Fibroblast of mammary gland (primary cell): ENCODE results near the gene AGBL4.

Source experiments
- DNase-seq: peaks from one replicate; pipeline ENCODE4 v3.0.0-alpha.2; 2010; ENCODE audit warnings: low read depth
- H3K4me3 ChIP-seq: 2 replicates; pipeline ENCODE4 v1.5.1; 2011; ENCODE audit warnings: low read depth, mild to moderate bottlenecking, low read length, moderate library complexity; ENCODE audit not compliant: control insufficient read depth
- TF ChIP-seq, protein P1 (sequence below): conservative IDR thresholded peaks from 2 replicates; pipeline ENCODE4 v1.5.1; 2011; ENCODE audit warnings: low read depth, low read length, inconsistent platforms; ENCODE audit not compliant: control insufficient read depth, insufficient read depth

The AGBL4 gene

DNA sequence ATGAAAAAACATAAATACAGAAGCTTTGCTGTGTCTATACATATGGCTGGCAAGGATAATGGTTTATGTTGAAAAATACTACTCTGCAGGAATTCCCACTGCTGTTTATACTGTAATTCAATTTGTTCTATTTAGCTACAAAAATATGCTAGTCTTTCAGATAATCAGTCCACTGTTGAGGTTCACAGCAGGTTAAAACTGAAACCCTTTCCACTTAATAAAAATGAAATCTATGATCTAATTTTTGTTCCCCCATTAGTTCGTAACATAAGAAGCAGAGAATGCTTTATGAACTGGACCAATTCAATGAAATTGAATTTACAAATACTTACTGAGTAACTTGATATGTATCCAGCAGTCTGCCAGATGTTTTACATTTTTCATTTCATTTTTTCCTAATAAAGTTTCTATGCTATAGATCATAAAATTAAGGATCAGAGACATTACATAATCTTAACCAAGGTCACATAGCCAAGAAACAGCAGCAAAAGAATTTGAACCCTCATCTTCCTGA lies 887.0 kb downstream of the AGBL4 start:
- no peak overlapping the region for H3K4me3 ChIP-seq
- no peak for DNase-seq
- TF ChIP-seq, protein P1, sequence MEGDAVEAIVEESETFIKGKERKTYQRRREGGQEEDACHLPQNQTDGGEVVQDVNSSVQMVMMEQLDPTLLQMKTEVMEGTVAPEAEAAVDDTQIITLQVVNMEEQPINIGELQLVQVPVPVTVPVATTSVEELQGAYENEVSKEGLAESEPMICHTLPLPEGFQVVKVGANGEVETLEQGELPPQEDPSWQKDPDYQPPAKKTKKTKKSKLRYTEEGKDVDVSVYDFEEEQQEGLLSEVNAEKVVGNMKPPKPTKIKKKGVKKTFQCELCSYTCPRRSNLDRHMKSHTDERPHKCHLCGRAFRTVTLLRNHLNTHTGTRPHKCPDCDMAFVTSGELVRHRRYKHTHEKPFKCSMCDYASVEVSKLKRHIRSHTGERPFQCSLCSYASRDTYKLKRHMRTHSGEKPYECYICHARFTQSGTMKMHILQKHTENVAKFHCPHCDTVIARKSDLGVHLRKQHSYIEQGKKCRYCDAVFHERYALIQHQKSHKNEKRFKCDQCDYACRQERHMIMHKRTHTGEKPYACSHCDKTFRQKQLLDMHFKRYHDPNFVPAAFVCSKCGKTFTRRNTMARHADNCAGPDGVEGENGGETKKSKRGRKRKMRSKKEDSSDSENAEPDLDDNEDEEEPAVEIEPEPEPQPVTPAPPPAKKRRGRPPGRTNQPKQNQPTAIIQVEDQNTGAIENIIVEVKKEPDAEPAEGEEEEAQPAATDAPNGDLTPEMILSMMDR: no peak

DNA sequence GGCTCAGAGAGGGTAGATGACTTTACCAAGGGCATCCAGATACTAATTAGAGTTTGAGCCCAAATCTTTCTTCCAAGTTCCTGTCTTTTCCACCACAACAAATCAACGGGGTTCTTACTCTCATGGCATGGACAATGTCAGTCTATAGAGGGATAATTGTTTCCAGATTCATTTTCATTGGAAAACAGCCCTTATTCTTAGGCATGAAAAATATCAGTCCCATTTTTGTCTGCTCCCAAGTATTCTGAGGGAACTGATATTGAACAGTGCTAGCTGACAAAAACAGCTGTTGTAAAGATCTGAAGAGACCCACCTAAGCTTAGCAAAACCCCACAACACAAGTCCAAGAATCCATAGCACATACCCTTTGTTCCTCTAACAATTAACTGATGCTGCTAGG lies 898.0 kb downstream of the AGBL4 start:
- no peak for DNase-seq
- H3K4me3 ChIP-seq: no peak overlapping the region
- TF ChIP-seq, protein P1: no peak

DNA sequence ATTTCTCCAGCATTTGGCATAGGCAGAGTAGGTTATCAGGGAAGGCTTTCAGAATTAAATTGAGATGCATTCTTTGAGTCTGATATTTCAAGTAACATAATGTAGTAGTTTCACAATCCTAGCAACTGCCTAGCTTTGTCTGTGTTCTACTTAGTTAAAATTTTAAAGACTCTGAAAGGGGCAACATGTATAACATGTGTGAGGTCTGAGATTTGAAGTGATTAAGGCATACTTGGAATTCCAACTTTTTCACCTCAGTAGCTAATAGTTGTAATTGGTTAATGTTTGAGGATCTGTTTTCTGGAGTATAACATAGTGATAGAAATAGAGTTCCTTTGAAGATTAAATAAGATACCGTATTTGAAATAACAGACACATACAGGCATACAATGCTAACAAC lies 911.8 kb downstream of the AGBL4 start:
- no peak overlapping the region for H3K4me3 ChIP-seq
- TF ChIP-seq, protein P1: no peak
- no peak for DNase-seq

DNA sequence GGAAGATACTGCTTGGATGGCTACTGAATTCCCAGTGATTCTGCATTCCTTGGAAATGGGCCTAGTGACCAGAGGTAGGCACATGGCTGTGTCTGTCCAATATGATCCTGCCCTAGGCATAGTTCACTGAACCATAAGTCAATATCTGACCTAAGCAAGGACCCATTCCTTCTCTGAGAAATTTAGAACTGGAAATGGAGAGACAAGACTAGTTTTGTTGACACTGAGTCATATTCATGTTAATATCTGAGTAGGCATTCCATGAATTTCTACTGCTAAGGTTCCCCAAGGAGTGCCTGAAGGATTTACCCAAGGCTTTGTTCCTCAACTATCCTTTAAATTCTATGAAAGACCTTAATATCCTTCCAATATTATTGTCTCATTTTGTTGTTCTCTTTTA lies 917.3 kb downstream of the AGBL4 start:
- TF ChIP-seq, protein P1: no peak
- H3K4me3 ChIP-seq: no peak overlapping the region
- no peak for DNase-seq

DNA sequence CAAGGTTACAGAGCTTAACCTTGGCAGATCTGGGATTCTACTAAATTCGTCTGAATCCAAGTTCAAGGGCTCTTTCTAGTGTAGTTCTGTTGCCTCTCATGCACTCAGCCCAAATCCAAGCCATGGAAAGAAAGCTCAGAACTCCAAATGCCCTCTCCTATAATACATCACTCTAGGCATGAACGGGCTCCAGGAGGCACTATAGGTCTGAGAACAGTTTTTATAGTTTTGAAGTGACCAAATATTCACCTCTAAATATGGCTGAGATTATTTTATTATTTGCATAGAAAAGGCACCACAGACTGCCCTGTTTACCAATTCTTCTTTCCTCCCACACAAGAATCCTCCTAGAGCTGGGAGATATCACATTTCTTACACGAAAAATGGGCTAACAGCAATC lies 919.2 kb downstream of the AGBL4 start:
- TF ChIP-seq, protein P1: no peak
- H3K4me3 ChIP-seq: no peak overlapping the region
- DNase-seq: no peak

DNA sequence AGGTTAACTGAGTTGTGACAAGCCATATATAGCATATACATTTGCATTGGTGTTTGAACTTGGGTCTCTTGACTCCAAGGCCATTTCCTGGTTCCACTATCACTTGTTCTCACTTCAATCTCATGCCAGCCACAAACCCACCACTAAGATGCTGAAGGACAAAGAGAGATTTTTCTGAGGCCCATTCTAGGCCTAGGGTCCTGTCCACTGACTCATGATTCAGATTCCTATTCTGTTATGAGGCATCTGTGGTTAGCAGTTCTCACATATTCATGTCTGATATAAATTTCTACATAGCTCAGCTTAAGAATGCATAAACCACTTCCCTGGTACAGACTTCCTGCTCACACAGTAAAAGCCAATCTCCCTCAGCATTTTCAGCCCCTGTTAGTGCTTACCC lies 921.0 kb downstream of the AGBL4 start:
- TF ChIP-seq, protein P1: no peak
- no peak overlapping the region for H3K4me3 ChIP-seq
- DNase-seq: peak; percentile 58

DNA sequence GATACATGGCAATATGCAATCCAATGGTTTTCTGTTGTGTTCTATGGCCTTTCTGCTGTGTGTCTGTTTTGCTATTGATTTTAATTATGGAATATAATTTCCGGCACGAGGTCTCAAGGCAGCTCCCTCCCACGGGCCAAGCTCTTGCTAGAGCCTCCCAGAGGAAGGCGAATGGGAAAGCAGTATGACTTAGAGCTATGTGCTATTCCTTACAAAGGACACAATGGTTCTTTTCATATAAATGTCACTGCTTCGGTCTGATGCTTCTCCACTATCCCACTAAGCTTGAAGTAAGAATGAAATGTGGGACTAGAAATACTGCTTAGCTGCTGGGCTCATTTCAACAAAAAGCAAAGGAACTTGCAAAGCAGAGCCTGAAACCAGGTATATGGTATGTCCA lies 924.9 kb downstream of the AGBL4 start:
- DNase-seq: no peak
- H3K4me3 ChIP-seq: no peak overlapping the region
- TF ChIP-seq, protein P1: no peak
